HG03175 (cell line): ENCODE data around the gene PARD3B.

ENCODE experiments used
- ATAC-seq: cut with Tn5 transposase; IDR thresholded peaks from one replicate; pipeline ENCODE4 v1.9.1; 2021; ENCODE audit warnings: mild to moderate bottlenecking, moderate library complexity; ENCODE audit not compliant: unreplicated experiment

Gene PARD3B

DNA sequence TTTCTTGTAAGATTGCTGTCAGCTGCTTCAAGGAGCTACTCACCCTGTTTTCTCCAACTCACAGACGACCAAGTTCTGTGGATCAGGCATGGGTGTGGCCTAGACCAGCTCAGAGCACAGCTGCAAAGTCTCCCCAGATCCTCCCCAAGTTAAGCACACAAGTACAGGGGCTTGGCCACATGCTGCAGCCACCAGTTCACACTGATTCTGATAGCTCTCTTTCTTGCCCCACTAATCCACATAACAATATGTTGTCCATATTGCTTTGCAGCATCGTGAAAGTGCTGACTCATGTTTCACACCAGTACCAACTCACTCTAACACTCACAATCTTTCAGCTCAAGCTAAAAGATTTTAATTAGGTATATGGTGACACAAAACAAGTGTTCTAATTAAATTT is 437.0 kb downstream of the PARD3B start:
- no peak for ATAC-seq

DNA sequence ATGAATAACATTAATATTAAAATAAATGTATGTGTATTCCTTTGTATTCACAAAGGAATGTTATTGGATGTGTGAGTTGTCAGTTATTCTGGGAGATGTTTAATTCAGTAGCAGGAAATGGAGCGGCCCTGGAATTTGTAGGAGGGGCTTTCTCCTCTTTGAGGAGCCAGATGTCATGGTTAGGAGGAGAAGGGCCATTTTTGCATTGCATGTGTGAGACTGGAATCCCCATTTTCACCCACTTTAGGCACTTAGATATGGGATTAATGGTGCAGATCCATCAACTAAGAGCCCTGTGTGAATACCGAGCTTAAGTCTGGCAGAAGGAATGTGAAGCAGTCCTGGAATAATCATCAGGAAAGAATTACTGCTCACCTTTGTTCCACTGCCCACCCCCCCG is 439.2 kb downstream of the PARD3B start:
- no peak for ATAC-seq

DNA sequence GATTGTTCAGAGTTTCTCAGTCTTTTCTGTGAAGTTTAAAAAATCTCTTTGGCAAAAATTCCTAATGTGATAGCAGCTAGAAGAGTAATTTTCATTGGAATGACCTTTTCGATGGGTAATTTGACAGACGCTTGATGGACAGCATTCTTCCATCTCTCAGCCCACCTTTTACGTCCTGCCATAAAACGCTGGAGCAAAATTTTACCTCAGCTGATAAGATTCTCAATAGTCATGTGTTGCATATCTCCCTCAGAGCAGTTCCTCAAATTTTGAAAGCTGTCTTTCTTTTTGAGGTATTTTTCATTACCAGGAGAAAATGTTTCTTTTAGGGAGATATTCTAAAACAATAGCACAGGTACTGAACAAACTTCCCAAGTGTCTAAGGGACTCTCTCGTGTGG is 441.4 kb downstream of the PARD3B start:
- no peak for ATAC-seq

DNA sequence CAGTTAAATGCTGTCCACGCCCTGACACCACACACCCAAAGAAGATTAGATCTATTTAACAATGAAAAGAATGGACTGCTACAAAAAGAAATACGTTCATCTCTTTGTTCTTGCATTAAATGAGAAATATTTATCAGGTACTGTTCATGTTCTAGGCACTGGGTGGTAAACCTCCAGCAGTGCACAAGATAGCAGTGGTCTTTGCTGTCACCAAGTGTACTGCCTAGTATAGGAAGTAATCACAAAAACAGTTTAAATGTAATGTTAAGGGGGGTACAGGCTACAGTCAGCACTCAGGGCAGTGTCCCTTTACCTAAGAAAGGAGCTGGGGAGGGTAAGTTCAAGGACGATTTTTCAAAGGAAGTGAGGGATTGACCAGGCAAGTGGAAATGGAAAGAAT is 443.6 kb downstream of the PARD3B start:
- no peak for ATAC-seq

DNA sequence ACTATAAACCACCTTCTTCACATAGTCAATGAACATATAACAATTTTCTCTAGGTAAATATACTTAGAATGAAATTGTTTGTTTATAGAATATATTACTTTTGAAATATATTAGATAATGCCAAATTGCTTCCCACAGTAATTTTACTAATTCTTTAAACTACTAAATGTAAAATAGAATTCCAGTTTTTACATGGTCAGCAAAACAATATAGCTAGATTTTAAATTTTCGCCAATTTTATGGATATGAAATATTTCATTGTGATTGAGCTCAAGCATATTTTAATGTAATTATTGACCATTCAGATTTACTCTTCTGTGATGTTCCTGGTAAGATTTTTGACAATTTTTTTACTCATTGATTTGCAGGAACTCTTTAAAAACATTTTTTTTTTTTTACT is 444.6 kb downstream of the PARD3B start:
- no peak for ATAC-seq

DNA sequence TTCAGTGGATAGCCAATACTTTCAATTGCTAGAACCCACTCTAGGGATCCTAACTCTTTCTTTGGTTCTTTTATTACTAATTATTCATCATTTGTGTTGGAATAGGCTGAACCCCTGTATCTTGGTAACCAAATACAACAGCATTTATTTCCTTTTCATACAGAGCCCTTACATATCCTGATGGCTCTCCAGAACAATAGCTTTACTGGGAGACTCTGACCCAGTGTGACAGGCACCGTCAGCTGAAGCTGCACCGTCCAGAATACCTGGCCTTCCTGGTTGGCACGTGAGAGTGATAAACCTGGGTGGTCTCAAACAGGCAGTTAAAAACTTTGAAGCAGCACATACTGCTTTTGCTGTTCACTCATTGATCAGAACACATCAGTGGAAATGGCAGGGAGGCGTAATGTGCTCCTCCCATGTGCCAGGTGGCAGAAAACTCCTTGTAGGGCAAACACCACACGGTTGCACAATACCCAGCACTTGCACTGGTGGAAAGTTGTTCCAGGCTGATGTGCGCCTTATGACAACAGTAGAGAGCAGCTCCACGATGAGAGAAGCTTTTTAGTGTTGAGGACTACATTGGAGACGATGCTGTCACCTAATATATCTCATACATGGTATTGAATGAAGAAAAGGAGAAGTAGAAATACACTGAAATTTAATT is 456.2 kb downstream of the PARD3B start:
- ATAC-seq = no peak

DNA sequence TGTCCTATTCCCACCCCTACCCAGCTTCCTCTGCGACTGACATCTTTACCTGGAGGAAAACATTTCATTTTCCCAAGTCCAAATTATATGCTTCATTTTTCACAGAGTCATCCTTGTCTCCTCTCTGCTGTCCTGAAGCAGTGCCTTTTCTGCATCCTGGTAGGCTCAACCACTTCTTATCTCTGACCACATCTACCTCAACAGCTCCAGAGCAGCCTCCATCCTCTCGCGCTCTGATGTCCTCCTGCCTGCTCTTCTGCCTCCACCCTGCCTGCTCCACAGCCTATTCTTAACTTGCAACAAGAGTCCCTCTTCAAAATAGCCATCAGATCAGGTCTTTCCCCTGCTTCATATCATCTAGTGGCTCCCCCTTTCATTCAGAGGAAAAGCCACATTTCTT is 457.1 kb downstream of the PARD3B start:
- no peak for ATAC-seq

DNA sequence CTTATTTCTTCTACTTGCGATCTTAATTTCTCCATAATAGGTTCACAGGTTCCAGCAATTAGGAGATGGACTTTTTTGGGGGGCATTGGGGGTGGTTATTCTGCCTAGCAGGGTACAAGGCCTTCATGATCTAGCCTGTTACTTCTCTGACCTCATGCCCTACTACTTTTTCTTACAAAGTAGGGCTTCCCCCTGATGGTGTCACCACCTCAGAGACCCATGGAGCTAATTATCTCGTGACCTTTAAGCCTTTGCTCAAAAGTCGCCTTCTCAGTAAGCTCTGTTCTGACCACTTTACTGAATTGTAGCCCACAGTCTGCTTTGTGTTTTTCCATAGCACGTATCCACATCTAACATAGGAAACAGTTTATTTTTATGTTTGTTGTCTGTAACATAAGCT is 458.0 kb downstream of the PARD3B start:
- ATAC-seq = no peak

DNA sequence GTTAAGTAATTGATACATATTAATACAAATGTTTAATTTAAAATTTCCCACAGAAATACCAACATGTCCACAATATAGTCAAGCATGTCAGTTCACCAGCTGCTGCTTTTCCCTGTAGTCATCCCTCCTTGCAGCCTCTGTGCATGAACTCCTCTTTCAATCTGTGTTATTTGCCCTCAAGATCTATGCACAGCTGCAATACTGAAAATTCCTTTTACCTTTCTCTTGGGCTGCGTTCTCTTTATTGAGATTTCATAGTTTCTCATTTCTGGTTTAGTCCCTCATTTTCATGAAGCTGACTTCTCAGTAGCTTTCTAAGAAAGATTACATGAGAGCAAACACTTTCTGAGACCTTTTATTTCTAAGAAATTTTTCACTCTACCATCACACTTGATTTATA is 464.9 kb downstream of the PARD3B start:
- no peak for ATAC-seq

DNA sequence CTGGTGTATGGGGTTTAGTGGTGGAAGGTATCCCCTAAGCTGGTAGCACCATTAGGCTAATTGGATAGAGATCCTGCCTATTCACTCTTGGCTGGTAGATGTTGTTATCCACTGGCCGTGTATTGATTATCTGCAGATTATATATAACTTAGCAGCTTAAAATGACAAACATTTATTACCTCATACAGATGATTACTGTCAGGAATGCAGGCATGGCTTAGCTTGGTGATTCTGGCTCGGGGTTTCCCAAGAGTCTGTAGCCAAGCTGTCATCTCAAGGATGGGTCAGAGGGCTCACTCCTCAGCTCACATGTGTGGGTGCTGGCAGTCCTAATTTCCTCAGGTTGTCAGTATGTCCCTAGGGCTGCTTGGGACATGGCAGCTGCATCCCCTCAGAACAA is 465.8 kb downstream of the PARD3B start:
- ATAC-seq = no peak

DNA sequence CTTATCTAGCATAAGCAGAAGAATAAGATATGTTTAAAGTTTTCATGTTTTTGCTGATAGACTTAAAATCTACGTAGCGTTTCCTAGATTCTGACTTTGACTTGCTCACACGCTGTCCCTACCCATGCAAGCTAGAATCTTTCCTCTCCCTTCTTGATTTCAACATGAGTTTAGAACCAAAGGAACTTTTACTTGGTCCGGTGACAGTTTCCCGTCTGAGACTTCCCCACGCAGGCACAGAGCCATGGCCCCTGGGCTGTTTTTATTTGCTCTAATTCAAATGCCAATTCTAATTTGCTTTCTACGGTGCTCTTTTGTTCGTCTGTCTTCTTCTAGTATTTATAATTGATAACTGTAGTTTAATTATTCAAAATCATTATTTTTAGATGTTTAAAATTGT is 467.7 kb downstream of the PARD3B start:
- ATAC-seq = no peak

DNA sequence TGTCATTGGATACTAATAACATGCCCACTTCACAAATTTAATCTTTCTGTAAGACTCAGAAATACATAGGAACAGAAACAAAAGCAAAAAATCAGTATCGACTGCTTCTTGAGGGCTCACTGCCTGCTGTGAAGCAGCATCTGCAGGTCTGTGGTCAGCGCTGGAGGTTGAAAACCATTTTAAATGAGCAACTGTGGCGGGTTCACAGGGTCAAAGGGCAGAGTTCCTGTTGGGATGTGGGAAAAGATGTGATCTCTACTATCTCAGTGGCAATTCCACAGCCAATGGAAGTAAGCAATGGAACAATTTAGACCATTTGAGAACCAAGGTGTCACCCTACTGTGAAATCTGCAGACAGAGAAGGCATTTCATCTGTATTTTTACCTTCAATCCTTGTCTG is 468.3 kb downstream of the PARD3B start:
- no peak for ATAC-seq

DNA sequence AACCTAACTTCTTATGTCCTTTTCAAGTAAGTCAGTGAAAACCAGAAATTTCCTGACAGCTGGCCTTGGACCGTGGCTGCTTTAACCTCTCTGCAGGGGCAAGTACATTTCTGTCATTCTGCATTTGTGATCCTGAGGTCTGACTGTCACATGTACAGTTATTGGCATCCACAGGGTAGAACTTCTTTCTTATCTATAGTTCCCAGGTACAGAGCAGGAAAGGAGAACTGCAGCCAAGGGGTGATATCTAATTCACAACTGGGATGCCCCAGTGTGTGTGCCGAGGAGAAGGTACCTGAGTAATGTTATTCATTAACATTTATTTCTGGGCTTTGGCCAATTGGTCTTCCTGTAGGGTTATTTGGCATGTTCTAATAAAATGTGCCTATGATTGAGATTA is 468.9 kb downstream of the PARD3B start:
- no peak for ATAC-seq

DNA sequence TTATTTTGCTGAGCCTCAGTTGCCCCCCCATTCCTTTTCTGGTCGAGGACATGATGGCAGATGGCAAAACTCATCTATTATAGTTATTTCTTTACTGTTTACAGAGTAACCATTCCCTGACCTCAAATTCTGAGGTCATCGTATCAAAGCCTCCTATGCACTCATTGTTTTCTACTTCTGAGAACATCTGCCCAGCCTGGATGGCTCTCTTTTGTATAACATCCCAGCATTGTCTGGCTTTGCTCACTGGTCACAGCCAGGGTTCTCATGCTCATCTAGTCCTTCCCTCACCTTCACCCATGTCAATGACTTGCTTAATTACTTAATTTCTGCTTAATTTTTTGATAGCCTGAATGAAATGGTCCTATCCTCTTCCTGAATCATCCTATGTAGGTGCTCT is 472.1 kb downstream of the PARD3B start:
- no peak for ATAC-seq

DNA sequence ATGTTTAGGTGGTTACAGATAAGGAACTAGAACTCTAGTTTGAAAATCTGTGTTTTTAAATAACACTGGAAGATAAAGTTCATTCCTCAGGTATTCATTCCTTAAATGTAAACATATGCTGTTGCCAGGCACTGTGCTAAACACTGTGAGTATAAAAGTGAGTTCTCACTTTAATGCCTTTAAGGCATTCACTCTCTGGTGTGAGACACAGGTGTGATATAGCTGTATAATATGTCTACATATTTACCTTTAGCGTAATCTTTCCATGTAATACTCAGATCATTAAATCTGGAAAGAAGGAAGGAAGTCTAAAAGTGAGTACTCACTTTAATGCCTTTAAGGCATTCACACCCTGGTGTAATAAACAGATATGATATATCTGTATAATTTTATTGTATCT is 472.6 kb downstream of the PARD3B start:
- no peak for ATAC-seq

DNA sequence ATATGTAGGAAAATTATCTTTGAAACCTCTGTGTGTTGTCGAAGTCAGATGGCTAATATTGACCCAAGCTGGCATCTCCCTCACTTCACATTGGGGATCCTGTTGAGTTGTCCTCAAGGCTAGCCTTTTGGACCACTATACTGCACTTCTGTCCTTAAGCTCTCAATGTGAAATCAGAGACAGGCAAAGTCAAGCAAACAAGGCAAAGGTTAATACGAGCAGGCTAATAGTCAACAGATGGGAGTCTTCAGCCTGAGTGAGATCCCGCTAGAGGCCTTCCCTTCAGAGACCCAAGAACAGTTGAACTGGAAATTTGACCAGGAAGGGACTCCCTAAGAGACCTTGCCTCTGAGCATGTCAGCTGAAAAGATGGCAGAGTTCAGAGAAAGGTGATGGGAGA is 475.4 kb downstream of the PARD3B start:
- no peak for ATAC-seq

DNA sequence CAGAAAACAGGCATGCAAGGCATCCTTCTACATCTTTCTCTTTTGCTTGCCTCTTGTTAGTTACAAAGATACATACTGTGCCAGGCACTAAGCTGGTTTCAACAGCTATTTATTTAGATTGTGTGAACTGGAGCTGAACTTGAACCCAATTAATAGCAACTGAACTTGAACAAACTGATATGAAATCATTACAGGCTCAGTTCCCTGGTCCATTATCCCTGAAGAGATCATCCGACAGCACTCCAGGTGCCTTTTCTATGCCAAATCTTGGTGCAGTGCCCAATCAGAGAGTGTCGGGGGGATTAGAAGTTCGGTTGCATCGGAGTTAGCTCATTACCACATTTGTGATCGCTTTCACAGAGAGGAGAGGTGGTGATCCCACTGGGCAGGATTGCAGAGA is 477.6 kb downstream of the PARD3B start:
- no peak for ATAC-seq

DNA sequence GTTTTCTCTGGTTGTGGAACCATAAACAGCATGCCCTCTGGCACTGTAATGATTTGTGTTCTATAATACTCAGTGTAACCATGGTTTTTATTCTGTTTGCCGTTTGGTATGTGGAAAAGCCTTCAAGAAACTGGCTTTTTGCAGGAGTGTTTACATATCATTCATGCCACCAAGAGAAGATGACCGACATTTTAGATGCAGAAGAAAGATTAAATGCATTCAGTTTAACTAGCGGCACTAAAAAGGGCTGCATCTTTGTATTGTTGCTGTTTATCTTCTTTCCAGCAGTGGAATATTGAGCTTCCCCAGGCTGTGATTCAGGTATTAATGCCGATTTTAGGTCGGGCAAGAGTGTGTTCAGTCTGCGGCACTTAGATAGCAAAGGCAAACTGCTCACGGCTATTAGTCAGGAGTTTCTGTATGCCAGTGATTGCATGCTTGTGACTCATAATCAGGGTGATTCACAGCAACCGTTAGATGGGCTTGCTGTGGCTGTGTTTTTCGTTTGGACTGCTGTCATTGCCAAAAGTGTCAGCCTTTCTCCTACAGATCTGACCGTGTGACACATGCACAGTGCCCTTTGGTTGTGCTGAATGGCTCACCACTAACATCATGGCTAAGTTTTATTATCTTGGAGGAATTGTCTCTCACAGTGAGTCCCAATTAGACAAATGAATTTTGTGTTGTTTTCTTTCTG is 479.7 kb downstream of the PARD3B start:
- no peak for ATAC-seq

DNA sequence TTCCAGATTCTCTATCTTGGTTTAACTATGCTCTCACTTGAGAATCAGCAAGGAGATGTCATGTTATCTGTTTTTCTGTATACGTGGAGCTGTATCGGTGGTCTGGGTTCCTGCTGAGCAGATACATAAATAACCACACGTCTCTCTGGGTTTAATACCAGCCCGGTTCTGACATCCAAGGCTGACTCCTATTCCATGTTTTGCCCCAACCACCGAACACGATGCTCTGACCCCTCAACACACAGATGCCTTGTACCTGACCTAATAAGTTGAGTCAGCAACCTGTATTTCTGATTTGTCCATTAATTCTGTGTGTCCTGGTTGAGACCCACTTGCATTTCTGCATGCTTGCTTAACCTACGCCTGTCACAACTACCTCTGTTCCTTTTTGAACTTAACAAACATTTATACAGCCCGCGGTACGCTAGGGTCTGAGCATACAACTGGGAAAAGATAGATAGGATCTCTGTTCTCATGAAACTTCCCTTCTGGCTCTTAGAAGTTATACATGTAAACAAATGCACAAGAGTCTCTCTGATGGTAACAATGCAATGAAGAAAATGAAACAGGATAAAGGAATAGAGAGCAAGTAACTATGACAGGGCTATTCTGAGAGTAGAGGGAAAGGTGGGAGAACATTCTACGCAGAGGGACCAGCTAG is 480.4 kb downstream of the PARD3B start:
- no peak for ATAC-seq

DNA sequence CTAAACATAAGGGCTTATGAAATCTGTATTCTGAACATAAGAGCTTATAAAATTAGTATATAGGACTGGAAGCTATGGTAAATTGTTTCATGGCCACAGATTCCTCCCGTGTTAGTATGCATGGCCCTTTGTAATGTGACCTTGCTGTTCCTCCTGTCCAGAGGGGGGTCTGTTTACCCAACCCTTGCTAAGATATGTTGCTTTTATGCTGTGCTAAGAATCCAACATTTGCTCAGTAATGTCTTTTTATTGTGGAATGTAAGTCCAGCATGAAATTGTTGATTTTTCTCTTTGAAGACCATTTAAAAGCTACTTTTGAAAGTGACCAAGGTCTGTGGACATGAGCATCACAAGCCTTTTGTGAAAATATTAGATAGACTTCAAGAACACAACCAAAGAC is 485.4 kb downstream of the PARD3B start:
- no peak for ATAC-seq

DNA sequence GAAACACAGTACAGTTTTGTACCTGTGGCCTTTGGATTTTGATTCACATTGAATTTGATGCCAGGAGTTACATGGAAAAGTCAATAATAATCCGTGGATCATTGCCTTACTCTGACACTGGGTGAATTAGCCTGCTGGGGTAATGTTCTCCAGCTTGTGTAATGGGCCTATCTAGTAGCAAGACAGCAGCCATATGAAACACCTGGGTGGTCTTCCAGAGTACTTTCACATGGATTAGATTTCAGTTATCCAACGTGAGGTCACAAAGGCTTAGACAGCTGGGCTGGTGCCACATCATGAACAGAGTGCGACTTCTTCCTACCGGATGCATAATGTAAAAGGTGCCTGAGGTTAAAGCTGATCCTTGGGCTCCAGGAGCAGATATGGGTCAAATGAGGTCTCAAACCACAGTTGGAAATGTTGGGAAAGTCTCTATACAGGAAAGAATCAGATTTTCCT is 486.8 kb downstream of the PARD3B start:
- ATAC-seq = no peak

DNA sequence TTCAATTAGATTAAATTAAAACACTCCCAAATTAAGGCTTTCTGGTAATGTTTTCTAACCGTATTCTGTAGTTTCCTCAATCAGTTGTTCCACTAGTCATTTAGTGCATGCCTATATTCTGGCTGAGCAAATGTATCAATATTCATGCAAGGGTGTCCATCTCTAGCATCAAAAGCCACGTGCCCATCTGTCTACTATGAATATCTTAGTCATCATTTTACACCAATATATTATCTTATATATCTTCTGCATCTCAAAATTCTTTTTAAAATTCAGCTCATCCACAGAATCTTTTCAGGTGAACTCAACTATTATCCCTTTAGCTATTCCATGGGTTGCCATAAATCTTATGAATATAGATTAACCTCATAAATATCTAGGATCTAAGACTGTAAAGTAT is 488.2 kb downstream of the PARD3B start:
- no peak for ATAC-seq
